Measurements from ENCODE around the gene SLC8A1. TPM values are rescaled to one million over a fixed set of nuclear protein-coding genes. Genes with fewer than 3 reads are reported as not detected.

SLC8A1 gene
- total RNA-seq, 4 donors from 2014 or later = 1.3 to 3.8 (median 2.4) TPM

GRCh38 chr2:40244251-40244650 lies 207.6 kb downstream of the SLC8A1 start:
- Histone ChIP-seq H3K4me3 (no peak overlapping the region), H3K36me3 (no peaks in the 10 kb centered on the region), H3K4me1 (peaks cover 8 to 9% of the 10 kb centered on the region in 2 donors), H3K27me3 (no peaks in the 10 kb centered on the region), H3K9me3 (no peaks in the 10 kb centered on the region), H3K27ac (no peak overlapping the region)
- in situ Hi-C loops (cut with MboI; ENCODE audit: low sequenced_read_pairs in 4 of 4) (no loop called here), intact Hi-C loops (cut with DNase I; ENCODE audit: low total_unique reads) (loop anchor here (5.0 kb wide), 1 partner anchor 308 kb away; no protein-coding TSS in a partner anchor)
- DNase-seq (no peak), ATAC-seq (no peak)
- TF ChIP-seq CTCF (IDR thresholded peaks at IDR 0.05 in 4 of 5, conservative IDR thresholded peaks at IDR 0.05 in 1 of 5) = no peak
- no peak for TF ChIP-seq POLR2A (IDR thresholded peaks at IDR 0.05)

DNA sequence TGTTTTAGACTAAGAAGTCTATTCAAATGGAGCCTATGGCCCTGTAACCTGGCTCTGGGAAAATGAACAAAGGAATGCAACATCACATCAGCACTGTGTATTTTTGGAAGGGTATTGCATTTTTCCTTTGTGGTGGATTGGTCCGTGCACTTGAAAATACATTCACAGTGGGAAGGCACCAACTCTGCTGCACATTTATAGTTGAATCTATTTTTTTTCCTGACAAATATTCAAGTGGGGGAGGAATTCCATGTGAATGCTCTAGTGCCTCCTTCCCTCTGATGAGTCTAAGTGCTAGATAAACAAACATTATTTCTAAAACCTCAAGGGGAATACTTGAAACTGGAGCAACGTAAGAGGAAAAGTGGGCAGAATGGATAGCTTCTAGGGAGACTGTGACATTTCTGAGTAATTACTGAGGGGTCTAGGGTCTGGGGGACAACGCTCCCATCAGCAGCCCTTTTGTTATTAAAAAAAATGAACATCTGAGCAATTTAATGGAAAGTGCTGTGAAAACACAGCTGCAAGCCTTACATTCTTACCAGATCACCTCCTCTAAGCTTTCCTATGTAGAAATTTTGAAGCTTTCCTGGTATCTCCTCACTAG lies 208.2 kb downstream of the SLC8A1 start:
- H3K36me3 ChIP-seq = no peaks in the 10 kb centered on the region
- no peak overlapping the region for H3K4me3 ChIP-seq
- TF ChIP-seq CTCF (IDR thresholded peaks at IDR 0.05 in 4 of 5, conservative IDR thresholded peaks at IDR 0.05 in 1 of 5) = no peak
- no peak for TF ChIP-seq POLR2A (IDR thresholded peaks at IDR 0.05)
- H3K4me1 ChIP-seq = peaks cover 8 to 9% of the 10 kb centered on the region in 2 donors
- ATAC-seq (no peak), DNase-seq (no peak)
- no peaks in the 10 kb centered on the region for H3K9me3 ChIP-seq
- in situ Hi-C loops (cut with MboI; ENCODE audit: low sequenced_read_pairs in 4 of 4) = no loop called here
- no peaks in the 10 kb centered on the region for H3K27me3 ChIP-seq
- intact Hi-C loops (cut with DNase I; ENCODE audit: low total_unique reads) = loop anchor here (5.0 kb wide), 1 partner anchor 309 kb away; no protein-coding TSS in a partner anchor
- no peak overlapping the region for H3K27ac ChIP-seq

DNA sequence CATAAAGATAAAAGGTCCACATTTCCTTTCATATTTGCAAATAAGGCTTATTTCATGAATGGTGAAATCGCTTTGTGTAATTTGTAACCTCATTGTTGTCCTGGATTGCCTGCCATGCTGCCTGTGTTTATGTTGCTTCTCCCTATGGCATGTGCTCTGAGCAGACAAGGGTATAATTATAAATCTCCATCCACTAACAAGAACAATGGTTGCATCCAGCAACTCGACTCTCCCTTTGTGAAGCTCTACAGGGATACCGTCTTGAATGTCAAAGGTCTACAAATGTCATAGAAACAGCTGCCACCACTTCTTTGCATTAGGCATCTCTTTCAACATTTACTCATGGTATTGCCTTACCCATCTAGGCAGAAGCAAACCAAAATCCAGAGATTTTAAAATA lies 209.6 kb downstream of the SLC8A1 start:
- intact Hi-C loops (cut with DNase I; ENCODE audit: low total_unique reads) = loop anchor here (5.0 kb wide), 1 partner anchor 310 kb away; no protein-coding TSS in a partner anchor

GRCh38 chr2:40240070-40240469 lies 211.8 kb downstream of the SLC8A1 start:
- in situ Hi-C loops (cut with MboI; ENCODE audit: low sequenced_read_pairs in 4 of 4) = no loop called here
- peaks cover 8 to 9% of the 10 kb centered on the region in 2 donors for H3K4me1 ChIP-seq
- no peak overlapping the region for H3K27ac ChIP-seq
- TF ChIP-seq POLR2A (IDR thresholded peaks at IDR 0.05) (no peak), CTCF (IDR thresholded peaks at IDR 0.05 in 4 of 5, conservative IDR thresholded peaks at IDR 0.05 in 1 of 5) (no peak)
- DNase-seq (peak; percentile 38 to 64), ATAC-seq (peak; percentile 80 to 82)
- H3K9me3 ChIP-seq = no peaks in the 10 kb centered on the region
- H3K4me3 ChIP-seq = no peak overlapping the region
- H3K27me3 ChIP-seq = no peaks in the 10 kb centered on the region
- intact Hi-C loops (cut with DNase I; ENCODE audit: low total_unique reads) = loop anchor here (5.0 kb wide), 1 partner anchor 312 kb away; no protein-coding TSS in a partner anchor
- no peaks in the 10 kb centered on the region for H3K36me3 ChIP-seq

More for the DNA sequence above, 209.6 kb downstream of the SLC8A1 start:
- DNase-seq (no peak), ATAC-seq (no peak)
- in situ Hi-C loops (cut with MboI; ENCODE audit: low sequenced_read_pairs in 4 of 4) = no loop called here
- no peaks in the 10 kb centered on the region for H3K27me3 ChIP-seq
- no peak overlapping the region for H3K27ac ChIP-seq
- TF ChIP-seq CTCF (IDR thresholded peaks at IDR 0.05 in 4 of 5, conservative IDR thresholded peaks at IDR 0.05 in 1 of 5) (no peak), POLR2A (IDR thresholded peaks at IDR 0.05) (no peak)
- H3K36me3 ChIP-seq = no peaks in the 10 kb centered on the region
- H3K4me1 ChIP-seq = peaks cover 8 to 9% of the 10 kb centered on the region in 2 donors
- no peaks in the 10 kb centered on the region for H3K9me3 ChIP-seq
- no peak overlapping the region for H3K4me3 ChIP-seq
